SU-DHL-6 (cell line): ENCODE measurements around the gene LIX1.

Source experiments
- H2AFZ ChIP-seq: fragments of 200-600 bp; sonication (generic); 2 replicates; pipeline ENCODE4 v1.6.1; 2014; ENCODE audit warnings: low read depth, mild to moderate bottlenecking, moderate library complexity, mixed read lengths, antibody characterized with exemption, low read length; ENCODE audit not compliant: severe bottlenecking
- H3F3A ChIP-seq: fragments of 200-600 bp; shearing (Covaris generic); 2 replicates; pipeline ENCODE4 v1.6.0; 2016; ENCODE audit warnings: antibody characterized with exemption, mild to moderate bottlenecking; ENCODE audit not compliant: insufficient read depth
- H3K27ac ChIP-seq: fragments of 200-600 bp; sonication (generic); 2 replicates; pipeline ENCODE4 v1.5.1; 2016; ENCODE audit warnings: low read depth, mild to moderate bottlenecking, low read length, moderate library complexity, mixed read lengths
- H3K27me3 ChIP-seq: fragments of 200-600 bp; sonication (generic), shearing (Covaris generic); 2 replicates; pipeline ENCODE4 v1.6.0; 2014; ENCODE audit warnings: mild to moderate bottlenecking, low read length
- H3K36me3 ChIP-seq: fragments of 200-600 bp; sonication (generic); 2 replicates; pipeline ENCODE4 v1.6.1; 2014; ENCODE audit warnings: mild to moderate bottlenecking, low read length, mixed read lengths
- H3K4me2 ChIP-seq: fragments of 300-600, 200-600 bp; shearing (Covaris generic), sonication (generic); 2 replicates; pipeline ENCODE4 v1.6.0; 2014; ENCODE audit warnings: low read length, low read depth, mild to moderate bottlenecking; ENCODE audit not compliant: poor library complexity, severe bottlenecking
- H3K4me3 ChIP-seq: fragments of 200-600 bp; sonication (generic); 2 replicates; pipeline ENCODE4 v1.5.1; 2014; ENCODE audit warnings: antibody characterized with exemption, low read length, mild to moderate bottlenecking, mixed read lengths; ENCODE audit not compliant: insufficient read depth, poor library complexity, severe bottlenecking
- H3K79me2 ChIP-seq: fragments of 200-600 bp; sonication (generic); 2 replicates; pipeline ENCODE4 v1.6.1; 2014; ENCODE audit warnings: mild to moderate bottlenecking, low read length, moderate library complexity; ENCODE audit not compliant: insufficient read depth
- H3K9ac ChIP-seq: fragments of 200-600 bp; sonication (generic); 2 replicates; pipeline ENCODE4 v1.7.0; 2014; ENCODE audit warnings: mild to moderate bottlenecking, low read length
- H3K9me2 ChIP-seq: fragments of 200-600 bp; sonication (generic); replicated peaks from 2 replicates; pipeline ENCODE4 v1.6.1; 2014; ENCODE audit warnings: low read length; ENCODE audit not compliant: insufficient read depth
- H3K9me3 ChIP-seq: fragments of 200-600 bp; sonication (generic); 2 replicates; pipeline ENCODE4 v1.6.1; 2014; ENCODE audit warnings: low read length, mixed read lengths; ENCODE audit not compliant: insufficient read depth
- H4K20me1 ChIP-seq: fragments of 200-600 bp; sonication (generic); 2 replicates; pipeline ENCODE4 v1.6.1; 2014; ENCODE audit warnings: low read depth, mild to moderate bottlenecking, antibody characterized with exemption, low read length, moderate library complexity, mixed read lengths
- EZH2phosphoT487 ChIP-seq: fragments of 200-600 bp; sonication (generic), shearing (Covaris generic); conservative IDR thresholded peaks from 2 replicates; pipeline ENCODE4 v1.6.1; 2018; ENCODE audit warnings: mild to moderate bottlenecking, antibody characterized with exemption, low read length, moderate library complexity, mixed read lengths
- TF ChIP-seq, protein P1 (sequence below): fragments of 200-600 bp; sonication (generic); IDR thresholded peaks from one replicate; pipeline ENCODE4 v1.5.1; 2017; ENCODE audit warnings: antibody characterized with exemption, mild to moderate bottlenecking, low read length, moderate library complexity; ENCODE audit not compliant: insufficient read depth, poor library complexity, severe bottlenecking

LIX1 gene

DNA sequence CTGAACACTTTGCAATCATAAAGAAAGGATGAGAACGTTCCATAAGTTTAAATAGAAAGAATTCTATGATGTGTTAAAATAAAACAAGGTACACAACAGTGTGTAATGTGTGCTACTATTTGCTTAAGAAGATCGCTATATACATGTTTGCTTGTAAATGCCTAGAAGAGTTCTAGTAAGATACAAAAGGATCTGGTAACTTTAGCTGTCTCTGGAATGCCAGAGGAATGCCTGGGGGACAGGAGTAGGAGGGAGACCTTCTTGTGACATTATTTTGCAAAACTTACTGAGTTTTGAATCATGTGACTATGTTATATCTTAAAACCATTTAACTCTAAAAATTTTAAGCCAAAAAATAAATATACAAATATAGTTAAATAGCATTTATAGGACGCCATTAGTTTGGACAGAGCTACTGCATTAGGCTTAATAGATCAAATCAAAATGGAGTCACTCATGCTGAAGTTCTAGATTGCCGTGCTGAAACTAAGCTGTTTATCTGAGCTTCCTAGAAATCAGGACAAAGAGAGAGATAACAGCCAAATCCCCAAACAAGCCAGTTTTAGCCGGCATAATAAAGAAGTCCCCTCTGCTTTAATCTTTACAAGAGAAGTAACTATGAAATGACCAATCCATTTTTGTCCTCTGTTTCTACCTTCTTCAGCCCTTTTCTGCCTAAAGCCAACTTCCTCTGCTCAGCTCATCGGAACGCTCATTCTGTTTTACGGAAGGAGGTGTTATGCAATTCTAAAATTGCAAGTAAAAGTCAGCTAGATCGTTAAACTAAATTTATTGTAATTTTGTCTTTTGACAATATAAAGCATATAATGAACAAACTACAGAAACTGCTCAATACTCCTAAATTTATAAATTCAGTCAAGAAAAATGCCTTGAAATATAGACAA lies 44.8 kb downstream of the LIX1 start:
- Histone ChIP-seq H3F3A (no peaks in the 10 kb centered on the region), H3K9me3 (no peaks in the 10 kb centered on the region), H4K20me1 (no peaks in the 10 kb centered on the region), H3K79me2 (no peaks in the 10 kb centered on the region), H3K4me3 (no peak overlapping the region), H3K9ac (no peak overlapping the region), H3K36me3 (no peaks in the 10 kb centered on the region), H2AFZ (no peak overlapping the region), H3K27ac (no peak overlapping the region), H3K27me3 (no peaks in the 10 kb centered on the region), H3K4me2 (no peak overlapping the region), H3K9me2 (no peaks in the 10 kb centered on the region)
- no peak for TF ChIP-seq EZH2phosphoT487
- TF ChIP-seq, protein P1, sequence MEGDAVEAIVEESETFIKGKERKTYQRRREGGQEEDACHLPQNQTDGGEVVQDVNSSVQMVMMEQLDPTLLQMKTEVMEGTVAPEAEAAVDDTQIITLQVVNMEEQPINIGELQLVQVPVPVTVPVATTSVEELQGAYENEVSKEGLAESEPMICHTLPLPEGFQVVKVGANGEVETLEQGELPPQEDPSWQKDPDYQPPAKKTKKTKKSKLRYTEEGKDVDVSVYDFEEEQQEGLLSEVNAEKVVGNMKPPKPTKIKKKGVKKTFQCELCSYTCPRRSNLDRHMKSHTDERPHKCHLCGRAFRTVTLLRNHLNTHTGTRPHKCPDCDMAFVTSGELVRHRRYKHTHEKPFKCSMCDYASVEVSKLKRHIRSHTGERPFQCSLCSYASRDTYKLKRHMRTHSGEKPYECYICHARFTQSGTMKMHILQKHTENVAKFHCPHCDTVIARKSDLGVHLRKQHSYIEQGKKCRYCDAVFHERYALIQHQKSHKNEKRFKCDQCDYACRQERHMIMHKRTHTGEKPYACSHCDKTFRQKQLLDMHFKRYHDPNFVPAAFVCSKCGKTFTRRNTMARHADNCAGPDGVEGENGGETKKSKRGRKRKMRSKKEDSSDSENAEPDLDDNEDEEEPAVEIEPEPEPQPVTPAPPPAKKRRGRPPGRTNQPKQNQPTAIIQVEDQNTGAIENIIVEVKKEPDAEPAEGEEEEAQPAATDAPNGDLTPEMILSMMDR = no peak

DNA sequence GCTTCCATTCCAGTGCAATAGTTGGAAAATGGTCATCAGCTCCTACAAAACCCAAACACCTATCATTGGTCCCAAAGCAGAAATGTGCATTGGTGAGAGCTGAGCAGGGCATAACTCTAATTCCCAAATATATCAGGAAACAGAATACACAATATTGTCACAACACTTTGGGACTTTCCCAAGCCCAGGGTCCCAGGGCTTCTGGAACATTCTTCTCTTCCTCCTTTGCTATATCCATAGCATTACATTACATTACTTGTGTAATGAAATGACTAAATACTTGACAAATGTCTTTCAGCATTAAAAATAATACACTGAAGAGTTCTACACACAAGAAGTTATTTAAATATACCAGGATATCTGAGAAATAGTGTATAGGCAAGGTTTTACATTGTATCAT lies 45.6 kb downstream of the LIX1 start:
- TF ChIP-seq, protein P1 = no peak
- no peak for TF ChIP-seq EZH2phosphoT487
- H3K27me3 ChIP-seq = no peaks in the 10 kb centered on the region
- no peaks in the 10 kb centered on the region for H3K9me2 ChIP-seq
- H3K36me3 ChIP-seq = no peaks in the 10 kb centered on the region
- H3K4me3 ChIP-seq = no peak overlapping the region
- no peak overlapping the region for H3K9ac ChIP-seq
- no peaks in the 10 kb centered on the region for H4K20me1 ChIP-seq
- H3F3A ChIP-seq = no peaks in the 10 kb centered on the region
- H3K4me2 ChIP-seq = no peak overlapping the region
- no peaks in the 10 kb centered on the region for H3K9me3 ChIP-seq
- no peak overlapping the region for H2AFZ ChIP-seq
- H3K27ac ChIP-seq = no peak overlapping the region
- H3K79me2 ChIP-seq = no peaks in the 10 kb centered on the region

DNA sequence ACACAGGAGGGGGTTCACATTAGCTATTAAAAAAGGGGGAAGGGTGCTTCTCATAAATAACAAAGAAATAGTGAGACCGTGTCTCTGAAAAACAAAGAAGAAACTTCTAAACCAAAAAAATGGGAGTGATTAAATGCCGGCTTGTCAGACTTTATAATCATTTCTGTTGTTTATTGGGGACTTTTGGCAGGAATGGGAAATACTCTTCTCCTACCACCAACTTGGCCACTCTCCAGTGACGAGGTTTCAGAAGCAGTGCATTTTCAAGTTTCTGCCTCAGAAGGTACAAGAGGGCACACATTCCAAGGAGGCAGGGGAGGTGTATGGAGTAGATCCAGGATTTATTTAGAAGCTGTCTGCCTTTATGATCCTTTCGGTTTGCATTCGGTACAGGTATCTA lies 46.2 kb downstream of the LIX1 start:
- H3K79me2 ChIP-seq = no peaks in the 10 kb centered on the region
- H4K20me1 ChIP-seq = no peaks in the 10 kb centered on the region
- H3K27ac ChIP-seq = no peak overlapping the region
- H3K9me3 ChIP-seq = no peaks in the 10 kb centered on the region
- no peak overlapping the region for H2AFZ ChIP-seq
- H3F3A ChIP-seq = no peaks in the 10 kb centered on the region
- H3K9ac ChIP-seq = no peak overlapping the region
- no peak for TF ChIP-seq EZH2phosphoT487
- TF ChIP-seq, protein P1 = no peak
- no peaks in the 10 kb centered on the region for H3K9me2 ChIP-seq
- no peak overlapping the region for H3K4me3 ChIP-seq
- no peaks in the 10 kb centered on the region for H3K27me3 ChIP-seq
- no peak overlapping the region for H3K4me2 ChIP-seq
- no peaks in the 10 kb centered on the region for H3K36me3 ChIP-seq
